T-helper 9 cell (primary cell): ENCODE results near the gene IFNL4.
"Not testable (repeated sequence)": the region's sequence is repeated elsewhere in the genome, so short reads cannot be mapped to it uniquely, and the experiment has no call there.

Experiments used
- DNase-seq: peaks from one replicate; pipeline ENCODE4 v3.0.0-alpha.2; 2020
- total RNA-seq, 2 donors: gene quantifications; one replicate each; lab custom pipeline; 2026; lab: John Stamatoyannopoulos, UW

Gene IFNL4
- total RNA-seq, result 0 reads per million in 2 donors

DNA sequence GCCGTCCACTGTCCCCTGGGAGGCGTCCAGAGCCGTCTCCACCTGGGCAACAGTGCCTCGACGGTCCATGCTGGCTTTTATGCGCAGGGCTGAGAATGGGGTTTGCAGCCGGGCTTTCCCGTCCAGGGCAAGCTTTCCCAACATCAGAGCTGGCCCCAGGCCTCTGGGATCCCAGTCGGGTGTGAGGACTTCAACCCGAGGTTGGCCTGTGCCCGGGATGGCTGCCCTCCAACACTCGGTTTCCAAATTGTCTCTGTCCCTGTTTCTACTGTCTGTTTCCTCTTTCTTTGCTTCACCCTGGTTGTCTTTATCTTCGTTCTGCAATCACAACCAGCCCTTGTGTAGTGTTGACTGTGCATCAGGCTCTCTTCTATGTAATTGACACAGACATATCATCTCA, at the start of gene IFNL4:
TSS of gene IFNL4 (minus strand) at position 51 of the 400 bp plus-strand sequence.
- DNase-seq, result no peak

DNA sequence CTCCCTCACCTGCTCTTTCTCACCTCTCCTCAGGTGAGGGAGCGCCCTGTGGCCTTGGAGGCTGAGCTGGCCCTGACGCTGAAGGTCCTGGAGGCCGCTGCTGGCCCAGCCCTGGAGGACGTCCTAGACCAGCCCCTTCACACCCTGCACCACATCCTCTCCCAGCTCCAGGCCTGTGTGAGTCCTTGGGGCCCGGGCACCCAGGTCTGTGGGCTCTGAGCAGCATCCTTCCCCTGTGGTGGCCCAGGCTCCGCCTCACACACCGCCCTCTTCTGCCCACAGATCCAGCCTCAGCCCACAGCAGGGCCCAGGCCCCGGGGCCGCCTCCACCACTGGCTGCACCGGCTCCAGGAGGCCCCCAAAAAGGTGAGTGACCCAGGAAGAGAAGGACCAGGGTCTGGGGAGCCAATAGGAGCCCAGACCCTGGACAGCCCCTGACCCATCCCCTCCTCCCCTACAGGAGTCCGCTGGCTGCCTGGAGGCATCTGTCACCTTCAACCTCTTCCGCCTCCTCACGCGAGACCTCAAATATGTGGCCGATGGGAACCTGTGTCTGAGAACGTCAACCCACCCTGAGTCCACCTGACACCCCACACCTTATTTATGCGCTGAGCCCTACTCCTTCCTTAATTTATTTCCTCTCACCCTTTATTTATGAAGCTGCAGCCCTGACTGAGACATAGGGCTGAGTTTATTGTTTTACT, 49.4 kb upstream of the IFNL4 start:
- peak; percentile 43 for DNase-seq

GRCh38 chr19:39296906-39297305, 48.2 kb upstream of the IFNL4 start:
- DNase-seq, result no peak

DNA sequence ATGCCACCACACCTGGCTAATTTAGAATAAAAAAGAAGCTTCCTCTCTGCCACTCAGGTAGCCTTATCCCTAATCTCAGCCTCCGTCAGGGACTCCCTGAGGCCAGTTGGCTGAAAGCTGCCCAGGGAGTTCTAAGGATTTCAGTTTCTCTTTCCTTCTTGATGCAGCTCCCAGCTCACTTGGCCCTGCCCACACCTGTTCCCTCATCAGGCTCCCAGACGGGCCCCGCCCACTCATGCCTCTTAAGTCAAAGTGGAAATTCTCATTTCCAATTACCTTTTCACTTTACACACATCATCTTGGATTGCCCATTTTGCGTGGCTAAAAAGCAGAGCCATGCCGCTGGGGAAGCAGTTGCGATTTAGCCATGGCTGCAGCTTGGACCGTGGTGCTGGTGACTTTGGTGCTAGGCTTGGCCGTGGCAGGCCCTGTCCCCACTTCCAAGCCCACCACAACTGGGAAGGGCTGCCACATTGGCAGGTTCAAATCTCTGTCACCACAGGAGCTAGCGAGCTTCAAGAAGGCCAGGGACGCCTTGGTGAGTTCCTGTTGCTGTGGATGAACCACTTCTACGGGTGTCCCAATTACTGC, 47.5 kb upstream of the IFNL4 start, which contains the start of gene IFNL1:
TSS of gene IFNL1 (plus strand) at position 353 of the 591 bp plus-strand sequence. CDS start at position 368, 15 bp downstream.
- no peak for DNase-seq

- no peak for DNase-seq
These were observed 44.7 kb upstream of the IFNL4 start for GRCh38 chr19:39293394-39293793.

GRCh38 chr19:39284032-39284431, 35.4 kb upstream of the IFNL4 start:
- no peak for DNase-seq

DNA sequence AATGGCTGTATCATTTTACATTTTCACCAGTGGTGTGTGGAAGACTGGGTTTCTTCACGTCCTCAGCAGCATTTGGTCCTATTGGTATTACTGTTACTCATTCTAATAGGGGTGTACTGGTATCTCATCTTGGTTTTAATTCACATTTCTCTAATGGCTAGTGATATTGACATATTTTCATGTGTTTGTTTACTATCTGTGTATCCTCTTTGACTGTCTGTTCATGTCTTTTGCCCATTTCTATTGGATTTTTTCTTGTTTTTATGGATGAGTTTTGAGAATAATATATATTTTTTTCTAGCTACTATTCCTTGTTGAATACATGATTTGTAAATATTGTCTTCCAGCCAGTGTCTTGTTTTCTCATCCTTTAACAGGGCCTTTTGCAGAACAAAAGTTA, 33.4 kb upstream of the IFNL4 start:
- no peak for DNase-seq

GRCh38 chr19:39277598-39277997, 28.9 kb upstream of the IFNL4 start:
- DNase-seq, result no peak

DNA sequence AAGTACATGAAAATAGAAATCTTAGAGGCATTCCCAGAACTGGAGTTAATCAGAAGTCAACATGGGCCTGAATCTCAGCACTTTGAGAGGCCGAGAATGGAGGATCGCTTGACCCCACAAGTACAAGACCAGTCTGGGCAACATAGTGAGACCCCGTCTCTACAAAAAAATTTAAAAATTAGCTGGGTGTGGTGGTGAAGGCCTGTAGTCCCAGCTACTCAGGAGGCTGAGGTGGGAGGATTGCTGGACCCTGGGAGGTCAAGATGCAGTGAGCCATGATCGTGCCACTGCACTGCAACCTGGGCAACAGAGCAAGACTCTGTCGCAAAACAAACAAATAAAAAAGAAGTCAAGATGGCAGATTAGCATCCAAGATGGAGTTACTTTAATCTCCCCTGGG, 28.1 kb upstream of the IFNL4 start:
- no peak for DNase-seq

GRCh38 chr19:39275578-39275977, 26.9 kb upstream of the IFNL4 start:
- DNase-seq, result no peak

- not testable (repeated sequence) for DNase-seq
These were observed 25.2 kb upstream of the IFNL4 start for GRCh38 chr19:39273859-39274258.

DNA sequence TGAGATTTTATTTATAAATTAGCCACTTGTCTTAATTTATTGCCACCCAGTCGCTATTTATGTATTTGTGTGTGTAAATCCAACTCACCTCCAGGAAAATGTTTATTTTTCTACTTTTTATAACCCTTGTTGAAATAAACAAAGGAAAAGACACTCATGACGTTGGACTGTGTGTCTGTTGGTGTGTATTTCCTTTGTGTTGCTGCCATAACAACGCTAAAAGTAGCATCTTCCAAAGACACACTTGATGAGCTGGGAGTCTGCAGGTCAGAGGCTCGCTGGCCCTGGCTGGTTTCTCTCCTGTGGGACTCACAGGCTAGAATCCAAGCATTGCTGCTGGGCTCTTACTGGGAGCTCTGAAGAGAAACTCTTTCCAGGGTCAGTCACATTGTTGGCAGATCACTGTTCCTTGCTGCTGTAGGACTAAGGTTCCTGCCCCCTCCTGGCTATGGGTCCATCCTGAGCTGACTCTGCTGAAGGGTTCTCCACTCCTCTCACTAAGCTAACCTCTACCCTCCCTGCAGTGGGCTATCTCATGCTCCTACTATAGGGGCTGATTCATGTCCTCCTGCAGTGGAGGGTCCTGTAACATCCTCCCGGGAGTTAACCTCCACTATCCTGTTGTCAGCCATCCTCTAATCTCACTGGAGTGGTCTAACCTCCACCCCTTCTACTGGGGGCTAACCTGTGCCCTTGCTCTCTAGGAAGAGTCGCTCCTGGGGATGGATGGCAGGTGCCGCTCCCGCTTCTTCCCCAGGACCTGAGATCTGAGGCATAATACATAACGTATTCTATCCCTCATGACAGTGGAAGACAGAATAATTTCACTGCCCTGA, 21.6 kb upstream of the IFNL4 start:
- DNase-seq, result no peak

DNA sequence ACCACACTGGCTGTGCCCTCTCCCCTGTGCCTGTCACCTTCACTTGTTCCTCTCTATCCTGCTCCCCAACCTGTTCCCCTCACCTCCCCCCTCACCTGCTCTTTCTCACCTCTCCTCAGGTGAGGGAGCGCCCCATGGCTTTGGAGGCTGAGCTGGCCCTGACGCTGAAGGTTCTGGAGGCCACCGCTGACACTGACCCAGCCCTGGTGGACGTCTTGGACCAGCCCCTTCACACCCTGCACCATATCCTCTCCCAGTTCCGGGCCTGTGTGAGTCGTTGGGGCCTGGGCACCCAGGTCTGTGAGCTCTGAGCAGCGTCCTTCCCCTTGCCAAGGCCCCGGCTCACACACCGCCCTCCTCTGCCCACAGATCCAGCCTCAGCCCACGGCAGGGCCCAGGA, 20.7 kb upstream of the IFNL4 start:
- DNase-seq, result not testable (repeated sequence)

DNA sequence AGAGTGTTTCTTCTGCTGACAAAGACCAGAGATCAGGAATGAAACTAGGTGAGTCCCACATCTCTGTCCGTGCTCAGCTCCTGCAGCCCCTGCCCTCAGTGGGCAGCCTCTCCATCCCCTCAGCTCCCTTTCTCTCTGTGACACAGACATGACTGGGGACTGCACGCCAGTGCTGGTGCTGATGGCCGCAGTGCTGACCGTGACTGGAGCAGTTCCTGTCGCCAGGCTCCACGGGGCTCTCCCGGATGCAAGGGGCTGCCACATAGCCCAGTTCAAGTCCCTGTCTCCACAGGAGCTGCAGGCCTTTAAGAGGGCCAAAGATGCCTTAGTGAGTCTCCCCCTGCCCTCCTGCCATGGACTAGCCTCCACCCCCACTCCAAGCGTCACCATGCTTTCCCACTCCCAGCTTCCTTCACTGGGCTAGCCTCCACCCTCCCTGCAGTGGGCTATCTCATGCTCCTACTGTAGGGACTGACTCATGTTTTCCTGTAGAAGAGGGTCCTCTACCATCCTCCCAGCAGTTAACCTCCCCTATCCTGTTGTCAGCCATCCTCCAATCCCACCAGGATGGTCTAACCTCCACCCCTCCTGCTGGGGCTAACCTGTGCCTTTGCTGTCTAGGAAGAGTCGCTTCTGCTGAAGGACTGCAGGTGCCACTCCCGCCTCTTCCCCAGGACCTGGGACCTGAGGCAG, 20.0 kb upstream of the IFNL4 start:
- not testable (repeated sequence) for DNase-seq

GRCh38 chr19:39268085-39268484, 19.4 kb upstream of the IFNL4 start, which contains the start of gene IFNL2:
Gene IFNL2, plus strand, starts transcription at chr19:39268396. Its CDS starts 173 bp downstream, at chr19:39268569.
- DNase-seq, result not testable (repeated sequence)

- DNase-seq, result no peak
These were observed 16.8 kb upstream of the IFNL4 start for GRCh38 chr19:39265321-39265916.

- no peak for DNase-seq
These were observed 15.9 kb upstream of the IFNL4 start for GRCh38 chr19:39264306-39265290.

DNA sequence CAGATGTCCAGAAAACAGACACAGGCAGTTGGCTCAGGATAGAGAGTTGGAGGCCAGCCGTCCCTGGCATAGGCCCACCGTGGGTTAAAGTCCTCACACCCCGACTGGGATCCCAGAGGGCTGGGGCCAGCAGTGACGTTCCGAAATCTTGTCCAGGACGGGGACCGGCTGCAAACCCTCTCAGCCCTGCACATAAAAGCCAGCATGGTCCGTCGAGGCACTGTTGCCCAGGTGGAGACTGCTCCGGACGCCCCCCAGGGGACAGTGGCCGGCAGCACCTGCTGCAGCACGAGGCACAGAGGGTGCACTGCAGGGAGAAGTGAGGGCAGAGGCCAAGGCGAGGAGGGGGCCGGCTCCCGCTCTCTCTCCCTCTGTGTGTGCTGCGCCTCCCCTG, 15.3 kb upstream of the IFNL4 start:
- DNase-seq, result no peak

DNA sequence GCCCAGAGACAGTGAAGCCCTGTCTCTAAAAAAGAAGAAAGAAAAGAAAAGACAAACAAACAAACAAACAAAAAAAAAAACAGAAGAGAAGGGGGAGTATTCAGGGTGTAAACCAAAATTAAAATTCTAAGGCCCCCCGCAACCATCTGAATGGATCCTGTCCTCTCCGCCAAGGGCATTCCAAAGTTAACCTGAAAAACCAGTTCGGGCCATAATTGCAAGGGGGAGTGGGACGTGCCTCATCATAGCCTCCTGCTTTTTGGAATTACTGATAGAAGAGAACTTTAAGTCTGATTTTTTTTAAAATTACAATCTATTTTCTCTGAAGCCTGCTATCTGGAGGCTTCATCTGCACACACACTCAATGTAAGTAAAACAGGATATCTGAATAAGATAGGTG, 13.8 kb upstream of the IFNL4 start:
- no peak for DNase-seq

- DNase-seq, result no peak
These were observed 13.0 kb upstream of the IFNL4 start for GRCh38 chr19:39261704-39262103.

DNA sequence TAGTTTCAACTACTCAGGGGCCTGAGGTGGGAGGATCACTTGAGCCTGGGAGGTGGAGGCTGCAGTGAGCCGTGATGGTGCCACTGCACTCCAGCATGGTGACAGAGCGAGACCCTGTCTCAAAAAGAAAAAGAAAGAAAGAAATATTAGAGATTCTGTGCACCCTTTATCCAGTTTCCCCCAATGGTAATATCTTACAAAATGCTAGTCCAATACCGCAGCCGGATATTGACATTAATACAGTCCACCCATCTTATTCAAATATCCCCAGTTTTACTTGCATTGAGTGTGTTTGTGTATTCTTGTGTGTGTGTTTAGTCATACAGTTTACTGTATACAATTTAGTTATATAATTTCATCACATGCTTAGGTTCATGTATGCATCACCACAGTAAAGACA, 8.6 kb upstream of the IFNL4 start:
- DNase-seq, result no peak
